Keratinocyte (primary cell): ENCODE data around the gene RTEL1.

ENCODE experiments used
- EZH2 ChIP-seq: IDR thresholded peaks from one replicate; pipeline ENCODE4 v1.6.1; 2012; ENCODE audit warnings: inconsistent platforms, mild to moderate bottlenecking, low read length, moderate library complexity
- TF ChIP-seq, protein P1 (sequence below), 3 experiments: IDR thresholded peaks in 1 of 3; conservative IDR thresholded peaks in 1 of 3; optimal IDR thresholded peaks in 1 of 3; 2 replicates in 2 of 3; 3 replicates in 1 of 3; pipeline versions ENCODE3 to v1.5.1; 2011; ENCODE audit warnings: low read length in 3 of 3, mild to moderate bottlenecking in 3 of 3, moderate library complexity in 2 of 3, control low read depth in 1 of 3, inconsistent platforms in 1 of 3; ENCODE audit not compliant: insufficient read depth in 2 of 3; ENCODE audit errors: extremely low read depth in 1 of 3

DNA sequence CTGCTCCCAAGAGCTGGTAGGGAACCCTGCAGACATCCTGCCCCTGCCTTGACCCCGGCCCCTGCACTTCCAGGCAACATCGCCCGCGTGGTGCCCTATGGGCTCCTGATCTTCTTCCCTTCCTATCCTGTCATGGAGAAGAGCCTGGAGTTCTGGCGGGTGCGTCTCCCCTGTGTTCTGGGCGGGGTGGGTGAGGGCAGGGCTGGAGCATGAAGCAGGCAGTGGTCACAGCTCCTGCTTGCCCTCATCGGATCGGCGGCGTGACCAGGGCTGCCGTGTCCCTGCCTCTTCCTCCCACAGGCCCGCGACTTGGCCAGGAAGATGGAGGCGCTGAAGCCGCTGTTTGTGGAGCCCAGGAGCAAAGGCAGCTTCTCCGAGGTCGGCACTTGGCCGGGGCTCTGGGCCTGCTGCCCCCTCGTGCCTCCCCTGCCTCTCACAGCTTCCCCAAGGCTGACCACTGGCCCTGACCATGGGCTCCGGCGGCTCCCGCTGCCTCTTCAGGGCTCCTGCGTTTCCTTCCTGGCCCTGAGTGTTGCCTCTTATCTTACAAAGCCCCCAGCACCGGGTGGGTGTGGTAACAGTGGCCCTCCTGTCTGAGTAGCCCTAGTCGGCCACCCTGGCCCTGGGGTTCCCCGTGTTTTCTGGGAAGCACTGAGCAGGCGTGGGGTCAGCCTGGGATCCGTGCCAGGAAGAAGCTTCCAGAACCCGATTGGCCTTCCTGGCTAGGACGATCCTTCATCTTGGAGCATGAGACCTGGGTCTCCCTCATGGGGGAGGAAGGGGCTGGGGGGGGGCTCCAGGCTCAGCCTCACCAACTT lies 30.3 kb downstream of the RTEL1 start:
- TF ChIP-seq, protein P1, sequence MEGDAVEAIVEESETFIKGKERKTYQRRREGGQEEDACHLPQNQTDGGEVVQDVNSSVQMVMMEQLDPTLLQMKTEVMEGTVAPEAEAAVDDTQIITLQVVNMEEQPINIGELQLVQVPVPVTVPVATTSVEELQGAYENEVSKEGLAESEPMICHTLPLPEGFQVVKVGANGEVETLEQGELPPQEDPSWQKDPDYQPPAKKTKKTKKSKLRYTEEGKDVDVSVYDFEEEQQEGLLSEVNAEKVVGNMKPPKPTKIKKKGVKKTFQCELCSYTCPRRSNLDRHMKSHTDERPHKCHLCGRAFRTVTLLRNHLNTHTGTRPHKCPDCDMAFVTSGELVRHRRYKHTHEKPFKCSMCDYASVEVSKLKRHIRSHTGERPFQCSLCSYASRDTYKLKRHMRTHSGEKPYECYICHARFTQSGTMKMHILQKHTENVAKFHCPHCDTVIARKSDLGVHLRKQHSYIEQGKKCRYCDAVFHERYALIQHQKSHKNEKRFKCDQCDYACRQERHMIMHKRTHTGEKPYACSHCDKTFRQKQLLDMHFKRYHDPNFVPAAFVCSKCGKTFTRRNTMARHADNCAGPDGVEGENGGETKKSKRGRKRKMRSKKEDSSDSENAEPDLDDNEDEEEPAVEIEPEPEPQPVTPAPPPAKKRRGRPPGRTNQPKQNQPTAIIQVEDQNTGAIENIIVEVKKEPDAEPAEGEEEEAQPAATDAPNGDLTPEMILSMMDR (optimal IDR thresholded peaks at IDR 0.05 in 1 of 3, IDR thresholded peaks at IDR 0.05 in 1 of 3, conservative IDR thresholded peaks at IDR 0.05 in 1 of 3; ENCODE audit: extremely low read depth in 1 of 3, insufficient read depth in 2 of 3, low read length in 3 of 3), result no peak
- no peak for TF ChIP-seq EZH2
